DND-41 (cell line): ENCODE measurements around the gene PRCC.

ENCODE experiments used
- CTCF ChIP-seq: IDR thresholded peaks from 2 replicates; pipeline ENCODE4 v1.5.1; 2012; ENCODE audit warnings: borderline replicate concordance, low read length, moderate library complexity, mild to moderate bottlenecking; ENCODE audit not compliant: poor library complexity, severe bottlenecking; ENCODE audit errors: extremely low read depth
- EZH2 ChIP-seq: IDR thresholded peaks from 3 replicates; pipeline ENCODE4 v1.6.1; 2012; ENCODE audit warnings: borderline replicate concordance, low read depth, mild to moderate bottlenecking, moderate library complexity, low read length, inconsistent platforms; ENCODE audit not compliant: severe bottlenecking

DNA sequence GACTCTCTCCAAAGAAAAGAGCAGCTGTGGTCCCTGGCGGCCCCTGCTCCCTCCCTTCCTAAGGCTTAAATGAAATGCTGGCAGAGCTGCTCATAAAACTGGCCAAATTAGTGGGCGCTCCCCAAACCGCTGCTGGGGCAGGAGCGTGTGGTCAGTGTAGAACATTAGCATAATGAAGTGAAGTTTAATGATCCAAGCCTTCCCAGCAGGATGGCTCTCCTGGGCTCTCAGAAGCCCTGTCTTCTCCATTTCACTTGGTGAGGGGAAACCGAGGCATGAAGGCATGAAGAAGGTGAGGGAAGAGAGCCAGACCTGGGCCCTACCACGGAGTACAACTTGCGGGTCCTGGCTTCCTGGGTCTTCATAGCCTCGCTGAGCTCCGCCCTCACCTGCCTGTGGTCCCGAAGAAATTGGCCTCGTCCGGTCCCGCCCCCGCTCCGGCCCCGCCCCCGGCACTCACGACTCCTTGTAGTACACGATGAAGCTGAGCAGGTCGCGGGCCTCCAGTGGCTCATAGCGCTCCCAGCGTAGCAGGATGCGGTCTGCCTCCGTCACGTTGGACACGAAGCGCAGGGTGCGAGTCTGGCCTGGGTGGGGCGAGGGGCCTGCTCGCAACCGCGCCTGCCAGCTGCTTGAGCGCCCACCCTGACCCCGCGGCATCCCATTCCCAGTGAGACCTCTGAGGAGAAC, 81.3 kb downstream of the PRCC start:
- TF ChIP-seq EZH2 = no peak
- no peak for TF ChIP-seq CTCF
